A204.1 (cell line): ENCODE measurements around the gene FCHO1.

Experiments used
- FAIRE-seq: peaks from 2 replicates; lab custom pipeline; 2012; peaks lifted over from hg19 to GRCh38; lab: Jason Lieb, UNC

The FCHO1 gene, protein sequence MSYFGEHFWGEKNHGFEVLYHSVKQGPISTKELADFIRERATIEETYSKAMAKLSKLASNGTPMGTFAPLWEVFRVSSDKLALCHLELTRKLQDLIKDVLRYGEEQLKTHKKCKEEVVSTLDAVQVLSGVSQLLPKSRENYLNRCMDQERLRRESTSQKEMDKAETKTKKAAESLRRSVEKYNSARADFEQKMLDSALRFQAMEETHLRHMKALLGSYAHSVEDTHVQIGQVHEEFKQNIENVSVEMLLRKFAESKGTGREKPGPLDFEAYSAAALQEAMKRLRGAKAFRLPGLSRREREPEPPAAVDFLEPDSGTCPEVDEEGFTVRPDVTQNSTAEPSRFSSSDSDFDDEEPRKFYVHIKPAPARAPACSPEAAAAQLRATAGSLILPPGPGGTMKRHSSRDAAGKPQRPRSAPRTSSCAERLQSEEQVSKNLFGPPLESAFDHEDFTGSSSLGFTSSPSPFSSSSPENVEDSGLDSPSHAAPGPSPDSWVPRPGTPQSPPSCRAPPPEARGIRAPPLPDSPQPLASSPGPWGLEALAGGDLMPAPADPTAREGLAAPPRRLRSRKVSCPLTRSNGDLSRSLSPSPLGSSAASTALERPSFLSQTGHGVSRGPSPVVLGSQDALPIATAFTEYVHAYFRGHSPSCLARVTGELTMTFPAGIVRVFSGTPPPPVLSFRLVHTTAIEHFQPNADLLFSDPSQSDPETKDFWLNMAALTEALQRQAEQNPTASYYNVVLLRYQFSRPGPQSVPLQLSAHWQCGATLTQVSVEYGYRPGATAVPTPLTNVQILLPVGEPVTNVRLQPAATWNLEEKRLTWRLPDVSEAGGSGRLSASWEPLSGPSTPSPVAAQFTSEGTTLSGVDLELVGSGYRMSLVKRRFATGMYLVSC

DNA sequence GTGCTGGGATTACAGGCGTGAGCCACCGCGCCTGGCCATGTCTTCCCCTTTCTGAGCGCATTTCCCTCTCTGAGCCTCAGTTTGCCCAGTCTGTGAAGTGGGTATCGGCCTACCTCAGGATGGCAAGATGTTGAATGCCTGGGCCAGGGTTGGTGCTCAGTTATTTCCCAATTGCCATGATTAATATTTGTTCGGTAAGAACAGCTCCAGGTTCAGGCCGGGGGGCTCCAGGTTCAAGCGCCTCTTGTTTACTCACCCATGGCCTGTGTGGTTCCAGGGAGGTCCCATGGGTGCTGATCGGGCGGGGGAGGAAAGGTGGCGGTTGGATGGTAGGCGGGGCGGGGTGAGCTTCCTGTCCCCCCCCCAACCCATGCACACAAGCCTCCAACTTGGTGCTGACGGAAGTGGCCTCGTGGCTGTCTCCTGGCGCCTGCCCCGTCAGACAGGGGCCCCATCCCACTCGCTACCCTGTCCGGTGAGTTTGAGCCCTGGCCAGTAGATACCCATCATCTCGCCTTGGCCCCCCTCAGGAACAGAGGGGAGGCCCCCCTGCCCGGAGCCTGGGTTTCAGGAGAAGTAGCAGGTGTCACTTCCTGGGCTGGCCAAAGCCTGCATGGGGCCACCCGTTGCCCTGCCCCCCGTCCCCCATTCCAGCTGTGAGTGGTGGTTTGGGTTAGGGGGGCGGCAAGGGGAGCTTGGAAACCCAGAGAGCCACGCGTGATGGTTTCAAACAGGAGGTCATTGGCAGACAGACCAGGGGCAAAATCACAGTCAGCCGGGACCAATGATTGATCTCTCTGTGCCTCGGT is at the start of gene FCHO1:
TSS of gene FCHO1 (plus strand) at position 375 of the 809 bp plus-strand sequence. CDS start 3,688 bp downstream, outside the sequence.
- FAIRE-seq = no peak

DNA sequence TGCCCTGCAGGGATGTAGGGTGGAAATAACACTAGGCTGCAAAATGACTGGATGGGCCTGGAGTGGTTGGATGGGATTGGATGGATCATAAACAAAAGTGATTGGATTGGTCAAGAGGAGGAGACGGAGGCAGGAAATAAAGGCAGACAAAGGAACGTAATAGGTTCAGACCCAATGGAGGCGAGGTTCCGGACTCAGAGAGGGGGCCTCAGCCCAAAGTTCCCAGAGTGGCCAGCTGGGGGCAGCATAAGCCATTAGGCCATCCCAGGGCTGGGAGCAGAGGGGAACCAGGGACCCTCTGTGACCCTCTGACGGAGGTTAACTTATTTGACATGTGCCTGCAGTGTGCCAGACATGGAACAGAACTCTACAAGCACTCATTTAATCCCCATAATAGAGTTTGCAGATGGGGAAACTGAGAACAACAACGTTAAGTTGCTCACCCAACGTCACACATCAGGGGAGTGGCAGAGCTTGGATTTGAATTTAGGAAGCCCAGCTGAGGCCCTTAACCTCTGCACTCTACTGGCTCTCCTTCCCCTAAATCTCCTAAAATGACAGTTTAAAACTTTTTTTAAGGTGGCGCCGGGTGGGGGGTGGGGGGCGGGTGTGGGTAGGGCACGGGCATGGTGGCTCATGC is 47.3 kb upstream of the FCHO1 start:
- FAIRE-seq = no peak

DNA sequence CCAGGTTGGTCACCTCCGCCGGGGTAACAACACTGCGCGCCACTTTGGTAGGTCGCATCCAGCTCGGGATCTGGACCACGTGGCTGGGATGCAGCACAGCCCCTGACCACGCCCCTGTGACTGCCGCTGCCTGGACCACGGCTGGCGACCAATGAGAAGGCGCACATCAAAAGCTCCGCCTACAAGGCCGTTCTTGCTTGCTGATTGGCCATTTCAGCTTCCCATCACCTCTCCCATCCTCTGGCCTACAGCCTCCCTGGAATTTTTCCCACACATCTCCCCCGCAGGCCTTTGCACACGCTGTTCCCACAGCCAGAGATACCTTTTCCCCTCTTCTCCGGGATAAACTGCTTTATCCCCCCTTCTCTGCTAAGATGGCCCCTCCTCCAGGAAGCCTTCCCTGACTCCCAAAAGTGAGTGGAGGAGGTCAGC is 44.5 kb upstream of the FCHO1 start:
- no peak for FAIRE-seq

DNA sequence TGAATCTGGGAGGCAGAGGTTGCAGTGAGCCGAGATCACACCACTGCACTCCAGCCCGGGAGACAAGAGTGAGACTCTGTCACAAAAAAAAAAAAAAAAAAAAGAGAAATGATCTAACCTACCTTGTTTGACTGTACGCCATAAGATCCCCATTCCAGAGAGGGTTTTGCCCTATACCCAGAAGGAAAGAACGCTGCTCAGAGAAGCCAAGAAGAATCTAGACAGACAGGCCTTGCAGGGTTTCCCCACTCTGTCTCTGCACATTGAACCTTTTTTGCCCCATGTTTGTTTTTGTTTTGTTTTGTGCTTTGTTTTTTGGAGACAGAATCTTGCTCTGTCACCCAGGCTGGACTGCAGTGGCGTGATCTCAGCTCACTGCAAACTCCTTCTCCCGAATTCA is 39.4 kb upstream of the FCHO1 start:
- FAIRE-seq = no peak

DNA sequence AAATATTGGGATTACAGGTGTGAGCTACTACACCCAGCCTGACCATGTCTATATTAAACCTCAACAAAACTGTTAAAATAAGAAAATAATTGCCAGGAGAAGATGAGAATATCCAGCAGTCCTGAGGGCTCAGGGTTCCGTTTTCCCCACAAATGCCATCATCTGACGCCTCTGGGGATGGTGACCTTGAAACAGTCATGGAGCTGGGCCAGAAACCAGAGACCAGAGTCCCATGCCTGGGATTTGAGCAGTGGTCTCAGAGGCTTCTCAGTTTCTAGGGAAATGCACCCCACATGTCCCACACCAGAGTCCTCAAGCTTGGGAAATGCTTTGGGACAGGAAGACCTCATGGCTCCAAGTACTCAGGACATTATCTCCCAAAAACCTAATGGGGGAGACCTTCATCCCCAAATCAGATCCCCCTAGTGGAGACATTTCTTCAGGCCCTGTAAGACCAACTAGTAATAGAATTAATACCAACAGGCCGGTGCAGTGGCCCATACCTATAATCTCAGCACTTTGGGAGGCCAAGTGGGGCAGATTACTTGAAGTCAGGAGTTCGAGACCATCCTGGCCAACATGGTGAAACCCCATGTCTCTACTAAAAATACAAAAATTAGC is 34.9 kb upstream of the FCHO1 start:
- no peak for FAIRE-seq

DNA sequence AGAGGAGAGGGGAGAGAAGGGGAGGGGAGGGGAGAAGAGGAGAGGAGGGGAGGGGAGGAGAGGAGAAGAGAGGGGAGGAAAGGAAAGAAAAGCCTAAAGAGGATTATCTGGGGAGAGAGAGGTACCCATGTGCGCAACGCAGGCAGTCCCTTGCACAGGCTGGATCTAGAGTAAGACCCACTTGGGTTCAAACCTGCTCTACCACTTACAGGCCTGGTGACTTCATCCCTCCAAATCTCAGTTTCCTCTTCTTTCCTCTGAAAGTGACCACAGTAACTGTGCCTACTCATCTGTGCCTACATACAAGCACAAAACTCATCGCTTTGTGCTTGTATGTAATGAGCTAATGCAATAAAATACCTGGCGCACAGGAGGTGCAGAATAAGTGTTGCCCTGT is 32.7 kb upstream of the FCHO1 start:
- FAIRE-seq = no peak

DNA sequence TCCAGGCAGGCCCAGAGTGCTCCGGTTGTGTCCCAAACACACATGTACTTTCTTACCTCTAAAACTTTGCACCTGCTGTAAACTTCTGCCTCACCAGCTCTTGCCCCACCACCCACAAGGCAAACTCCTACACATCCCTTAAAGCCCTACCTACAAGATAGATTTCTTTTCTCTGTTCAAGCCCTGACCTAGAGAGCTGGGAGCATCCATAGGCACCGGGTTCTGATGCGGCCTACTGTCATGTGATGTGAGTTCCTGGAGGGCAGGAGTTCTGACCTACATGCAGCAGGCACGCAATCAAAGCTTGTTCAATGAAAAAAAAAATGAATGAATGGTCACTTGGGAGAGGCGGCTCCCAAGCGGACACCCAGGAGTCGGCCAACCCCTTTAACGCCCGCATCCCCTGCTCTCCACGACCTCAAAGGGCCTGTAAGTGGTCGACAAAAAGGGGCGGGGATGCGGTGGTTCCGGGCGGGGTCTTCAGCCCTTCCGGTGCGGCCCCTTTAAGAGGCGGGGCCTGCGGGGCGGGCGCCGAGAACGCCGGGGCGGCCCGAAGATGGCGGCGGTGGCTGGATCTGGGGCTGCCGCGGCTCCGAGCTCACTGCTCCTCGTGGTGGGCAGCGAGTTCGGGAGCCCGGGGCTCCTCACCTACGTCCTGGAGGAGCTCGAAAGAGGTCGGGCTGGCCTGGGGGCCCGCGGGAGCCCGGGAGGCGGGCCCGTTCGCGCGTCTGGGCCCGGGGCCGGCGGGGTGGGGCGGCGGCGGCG is 32.1 kb upstream of the FCHO1 start, which contains the start of gene MAP1S:
TSS of gene MAP1S (plus strand) at position 534 of the 765 bp plus-strand sequence. CDS start at position 557, 23 bp downstream.
- FAIRE-seq = no peak

DNA sequence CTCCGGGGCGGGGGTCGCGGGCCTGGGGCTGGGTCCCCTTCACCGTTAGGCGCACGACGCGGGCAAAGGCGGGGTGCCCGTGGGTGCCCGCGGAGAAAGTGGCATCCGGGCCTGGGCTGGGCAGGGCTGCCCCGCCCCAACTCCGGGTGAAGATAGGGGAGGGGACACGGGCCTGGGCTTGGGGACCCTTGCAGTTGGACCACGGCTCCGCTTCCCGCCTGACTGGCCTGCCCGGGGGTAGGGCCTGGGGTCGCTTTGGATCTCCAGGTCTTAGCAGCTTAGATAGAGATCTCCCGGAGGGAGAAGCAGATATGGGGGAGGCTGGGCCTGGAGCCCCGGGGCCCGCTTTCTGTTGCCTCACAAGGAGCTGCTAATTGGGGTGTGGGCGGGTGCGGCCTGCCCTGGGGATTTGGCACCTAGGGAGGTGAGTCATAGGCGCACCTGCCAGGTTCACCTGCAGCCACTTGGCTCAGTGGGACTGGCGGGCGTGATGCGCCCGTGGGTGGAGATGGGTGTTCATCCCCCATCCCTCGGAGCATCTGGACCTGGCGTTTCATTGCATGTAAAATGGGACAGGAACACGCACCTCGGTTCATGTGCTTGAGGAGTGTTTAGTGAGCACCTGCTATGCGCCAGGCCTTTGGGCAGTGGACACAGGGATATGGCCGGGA is 31.4 kb upstream of the FCHO1 start:
- no peak for FAIRE-seq

DNA sequence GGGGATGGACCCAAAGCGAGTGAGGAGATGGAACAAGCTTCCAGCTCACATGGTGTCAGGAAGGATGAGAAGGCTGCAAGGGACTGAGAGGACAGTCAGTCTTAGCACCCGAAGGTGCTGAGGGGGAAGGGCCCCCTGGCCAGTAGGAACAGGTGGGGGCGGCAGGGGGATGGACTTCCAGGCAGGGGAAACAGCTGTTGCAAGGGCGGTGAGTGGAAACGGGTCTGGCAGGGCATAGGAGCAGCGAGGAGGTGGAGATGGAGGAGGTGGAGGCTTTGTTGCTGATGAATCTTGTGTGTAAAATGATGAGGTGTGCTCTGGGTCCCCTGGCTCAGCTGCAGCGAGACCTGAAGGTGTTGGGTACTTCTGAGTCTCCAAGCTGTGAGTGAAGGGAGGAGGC is 30.8 kb upstream of the FCHO1 start:
- no peak for FAIRE-seq

DNA sequence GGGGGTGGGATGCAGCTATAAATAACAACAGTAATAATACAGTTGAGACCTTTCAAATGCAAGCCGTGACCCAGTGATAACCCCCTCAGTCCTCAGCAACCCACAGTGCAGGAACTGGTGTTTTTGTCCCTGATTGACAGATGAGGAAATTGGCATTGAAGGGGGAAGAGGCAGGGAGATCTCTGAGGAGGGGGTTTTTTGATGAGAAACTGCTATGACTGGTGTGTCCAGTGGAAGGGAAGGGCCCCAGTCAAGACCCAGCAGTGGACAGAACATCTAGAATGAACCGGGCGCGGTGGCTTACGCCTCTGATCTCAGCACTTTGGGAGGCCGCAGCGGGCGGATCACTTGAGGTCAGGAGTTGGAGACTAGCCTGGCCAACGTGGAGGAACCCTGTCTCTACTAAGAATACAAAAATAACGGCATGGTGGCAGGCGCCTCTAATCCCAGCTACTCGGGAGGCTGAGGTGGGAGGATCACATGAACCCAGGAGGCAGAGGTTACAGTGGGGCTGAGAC is 30.1 kb upstream of the FCHO1 start:
- no peak for FAIRE-seq

DNA sequence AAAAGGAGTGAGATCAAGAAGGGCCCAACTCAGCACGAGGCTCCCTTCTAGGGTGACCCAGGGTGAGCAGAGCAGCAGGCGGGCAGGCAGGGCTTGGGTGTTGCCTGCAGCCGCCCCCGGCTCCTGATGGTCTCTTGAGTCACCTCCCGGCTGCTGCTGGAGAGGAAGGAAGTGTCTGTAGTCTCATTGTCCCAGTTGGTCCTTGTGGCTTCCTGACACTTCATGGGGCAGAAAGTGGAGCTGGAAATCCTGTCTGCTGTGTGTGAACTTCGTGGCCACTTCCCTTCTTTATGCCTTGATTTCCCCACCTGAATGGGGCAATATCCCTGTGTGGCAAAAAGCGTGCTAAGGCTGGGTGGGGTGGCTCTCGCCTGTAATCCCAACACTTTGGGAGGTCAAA is 29.5 kb upstream of the FCHO1 start:
- no peak for FAIRE-seq

DNA sequence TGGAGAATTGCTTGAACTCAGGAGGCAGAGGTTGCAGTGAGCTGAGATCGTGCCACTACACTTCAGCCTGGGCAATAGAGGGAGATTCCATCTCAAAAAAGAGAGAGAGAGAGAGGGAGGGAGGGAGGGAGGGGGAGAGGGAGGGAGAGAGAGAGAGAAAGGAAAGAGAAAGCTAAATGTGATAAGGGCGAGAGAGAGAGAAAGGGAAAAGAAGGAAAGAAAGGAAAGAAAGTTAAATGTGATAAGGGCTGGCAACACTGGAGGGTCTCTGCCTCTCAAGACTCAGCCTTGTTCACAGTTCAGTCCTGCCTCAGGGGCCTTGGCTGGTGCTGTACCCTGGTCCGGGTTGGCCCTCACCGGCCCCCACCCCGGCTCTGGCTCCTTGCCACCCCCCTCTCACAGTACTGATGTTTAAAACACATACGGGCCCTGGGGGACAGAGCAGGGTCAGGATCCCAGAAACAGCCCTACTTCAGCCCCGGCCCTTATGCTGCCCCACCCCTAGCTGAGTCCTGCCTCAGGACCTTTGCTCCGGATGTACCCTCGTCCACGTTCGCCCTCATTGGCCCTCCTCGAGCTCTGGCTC is 28.5 kb upstream of the FCHO1 start:
- FAIRE-seq = no peak

DNA sequence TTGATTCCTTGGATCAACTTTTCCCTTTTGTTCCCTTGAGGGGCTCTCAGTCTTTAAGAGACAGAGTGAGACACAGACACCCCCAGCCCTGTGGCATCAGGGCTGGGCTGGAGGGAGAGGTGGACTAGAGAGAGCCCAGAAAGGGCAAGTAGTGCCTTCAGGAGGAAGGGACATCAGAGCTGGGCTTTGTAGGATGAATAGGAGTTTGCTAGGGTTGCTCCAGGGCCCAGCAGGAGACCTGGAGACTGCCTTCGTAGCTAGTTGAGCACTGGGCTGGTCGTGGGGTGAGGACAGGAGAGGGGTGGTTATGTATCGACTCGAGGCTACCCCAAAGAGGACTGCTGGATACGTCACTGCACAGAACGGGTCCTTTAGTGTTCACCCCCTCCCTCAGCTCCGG is 26.6 kb upstream of the FCHO1 start:
- FAIRE-seq = no peak

DNA sequence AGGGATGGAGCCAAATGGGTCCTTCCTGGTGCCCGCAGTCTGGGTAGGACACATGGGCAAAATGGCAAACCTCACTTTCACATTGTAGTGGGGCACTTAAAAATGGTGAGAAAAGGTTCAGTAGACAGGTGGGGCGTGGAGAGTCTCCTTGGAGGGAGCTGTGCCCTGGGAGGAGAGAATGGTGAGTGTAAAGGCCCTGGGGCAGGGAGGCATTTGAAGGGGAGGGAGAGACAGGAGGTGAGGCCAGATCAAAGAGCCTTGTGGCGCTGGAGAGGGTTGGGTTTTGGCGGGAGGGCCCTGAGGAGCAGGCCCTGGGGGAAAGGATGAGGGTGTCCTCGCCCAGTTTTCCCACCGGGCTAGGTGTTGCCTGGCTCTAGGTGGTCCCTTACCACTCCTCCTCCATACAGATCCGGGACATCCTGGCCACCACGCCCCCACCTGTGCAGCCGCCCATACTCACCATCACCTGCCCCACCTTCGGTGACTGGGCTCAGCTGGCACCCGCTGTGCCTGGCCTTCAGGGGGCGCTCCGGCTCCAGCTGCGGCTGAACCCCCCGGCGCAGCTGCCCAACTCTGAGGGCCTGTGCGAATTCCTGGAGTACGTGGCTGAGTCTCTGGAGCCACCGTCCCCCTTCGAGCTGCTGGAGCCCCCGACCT is 25.7 kb upstream of the FCHO1 start:
- FAIRE-seq = no peak

DNA sequence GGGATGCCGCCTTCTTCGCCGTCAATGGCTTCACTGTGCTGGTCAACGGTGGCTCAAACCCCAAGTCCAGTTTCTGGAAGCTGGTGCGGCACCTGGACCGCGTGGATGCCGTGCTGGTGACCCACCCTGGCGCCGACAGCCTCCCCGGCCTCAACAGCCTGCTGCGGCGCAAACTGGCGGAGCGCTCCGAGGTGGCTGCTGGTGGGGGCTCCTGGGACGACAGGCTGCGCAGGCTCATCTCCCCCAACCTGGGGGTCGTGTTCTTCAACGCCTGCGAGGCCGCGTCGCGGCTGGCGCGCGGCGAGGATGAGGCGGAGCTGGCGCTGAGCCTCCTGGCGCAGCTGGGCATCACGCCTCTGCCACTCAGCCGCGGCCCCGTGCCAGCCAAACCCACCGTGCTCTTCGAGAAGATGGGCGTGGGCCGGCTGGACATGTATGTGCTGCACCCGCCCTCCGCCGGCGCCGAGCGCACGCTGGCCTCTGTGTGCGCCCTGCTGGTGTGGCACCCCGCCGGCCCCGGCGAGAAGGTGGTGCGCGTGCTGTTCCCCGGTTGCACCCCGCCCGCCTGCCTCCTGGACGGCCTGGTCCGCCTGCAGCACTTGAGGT is 25.0 kb upstream of the FCHO1 start:
- FAIRE-seq = no peak

DNA sequence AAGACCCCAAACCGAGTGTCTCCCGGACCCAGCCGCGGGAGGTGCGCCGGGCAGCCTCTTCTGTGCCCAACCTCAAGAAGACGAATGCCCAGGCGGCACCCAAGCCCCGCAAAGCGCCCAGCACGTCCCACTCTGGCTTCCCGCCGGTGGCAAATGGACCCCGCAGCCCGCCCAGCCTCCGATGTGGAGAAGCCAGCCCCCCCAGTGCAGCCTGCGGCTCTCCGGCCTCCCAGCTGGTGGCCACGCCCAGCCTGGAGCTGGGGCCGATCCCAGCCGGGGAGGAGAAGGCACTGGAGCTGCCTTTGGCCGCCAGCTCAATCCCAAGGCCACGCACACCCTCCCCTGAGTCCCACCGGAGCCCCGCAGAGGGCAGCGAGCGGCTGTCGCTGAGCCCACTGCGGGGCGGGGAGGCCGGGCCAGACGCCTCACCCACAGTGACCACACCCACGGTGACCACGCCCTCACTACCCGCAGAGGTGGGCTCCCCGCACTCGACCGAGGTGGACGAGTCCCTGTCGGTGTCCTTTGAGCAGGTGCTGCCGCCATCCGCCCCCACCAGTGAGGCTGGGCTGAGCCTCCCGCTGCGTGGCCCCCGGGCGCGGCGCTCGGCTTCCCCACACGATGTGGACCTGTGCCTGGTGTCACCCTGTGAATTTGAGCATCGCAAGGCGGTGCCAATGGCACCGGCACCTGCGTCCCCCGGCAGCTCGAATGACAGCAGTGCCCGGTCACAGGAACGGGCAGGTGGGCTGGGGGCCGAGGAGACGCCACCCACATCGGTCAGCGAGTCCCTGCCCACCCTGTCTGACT is 24.1 kb upstream of the FCHO1 start:
- FAIRE-seq = no peak

DNA sequence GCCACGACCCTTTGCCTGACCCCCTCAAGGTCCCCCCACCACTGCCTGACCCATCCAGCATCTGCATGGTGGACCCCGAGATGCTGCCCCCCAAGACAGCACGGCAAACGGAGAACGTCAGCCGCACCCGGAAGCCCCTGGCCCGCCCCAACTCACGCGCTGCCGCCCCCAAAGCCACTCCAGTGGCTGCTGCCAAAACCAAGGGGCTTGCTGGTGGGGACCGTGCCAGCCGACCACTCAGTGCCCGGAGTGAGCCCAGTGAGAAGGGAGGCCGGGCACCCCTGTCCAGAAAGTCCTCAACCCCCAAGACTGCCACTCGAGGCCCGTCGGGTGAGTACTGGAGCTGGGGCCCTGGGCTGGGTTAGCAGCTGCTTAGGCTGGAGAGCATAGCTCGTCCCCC is 23.4 kb upstream of the FCHO1 start:
- no peak for FAIRE-seq

DNA sequence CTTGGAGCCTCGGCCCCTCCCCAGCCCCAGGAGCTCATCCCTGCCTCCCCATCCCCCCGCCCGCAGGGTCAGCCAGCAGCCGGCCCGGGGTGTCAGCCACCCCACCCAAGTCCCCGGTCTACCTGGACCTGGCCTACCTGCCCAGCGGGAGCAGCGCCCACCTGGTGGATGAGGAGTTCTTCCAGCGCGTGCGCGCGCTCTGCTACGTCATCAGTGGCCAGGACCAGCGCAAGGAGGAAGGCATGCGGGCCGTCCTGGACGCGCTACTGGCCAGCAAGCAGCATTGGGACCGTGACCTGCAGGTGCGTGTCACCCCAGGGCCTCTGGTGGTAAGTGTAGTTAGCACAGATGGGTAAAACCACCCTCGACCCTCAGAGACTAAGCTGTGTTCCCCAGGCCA is 18.1 kb upstream of the FCHO1 start:
- no peak for FAIRE-seq
